Loucy (cell line): ENCODE results near the gene ABHD15.

Source experiments
- H2AFZ ChIP-seq: fragments of 200-600 bp; sonication (generic); 2 replicates; pipeline ENCODE4 v1.6.0; 2016; ENCODE audit warnings: antibody characterized with exemption, mild to moderate bottlenecking, low read length, moderate library complexity
- H3F3A ChIP-seq: fragments of 200-600 bp; 2 replicates; pipeline ENCODE4 v1.6.0; 2016; ENCODE audit warnings: antibody characterized with exemption, low read depth, mild to moderate bottlenecking
- H3K27me3 ChIP-seq: fragments of 200-600 bp; sonication (generic); 2 replicates; pipeline ENCODE4 v1.6.1; 2014; ENCODE audit warnings: low read length, mild to moderate bottlenecking; ENCODE audit not compliant: insufficient read depth, poor library complexity, severe bottlenecking
- H3K36me3 ChIP-seq: fragments of 200-600 bp; sonication (generic); 2 replicates; pipeline ENCODE4 v1.6.1; 2016; ENCODE audit warnings: low read length; ENCODE audit not compliant: insufficient read depth
- H3K4me1 ChIP-seq: fragments of 200-600 bp; sonication (generic); 2 replicates; pipeline ENCODE4 v1.5.1; 2014; ENCODE audit warnings: low read length, mild to moderate bottlenecking; ENCODE audit not compliant: insufficient read depth, poor library complexity, severe bottlenecking
- H3K4me2 ChIP-seq: fragments of 200-600 bp; sonication (generic); 2 replicates; pipeline ENCODE4 v1.6.0; 2014; ENCODE audit warnings: antibody characterized with exemption, low read length, low read depth, mild to moderate bottlenecking; ENCODE audit not compliant: poor library complexity, severe bottlenecking
- H3K4me3 ChIP-seq: fragments of 200-600 bp; sonication (generic); 2 replicates; pipeline ENCODE4 v1.5.1; 2014; ENCODE audit warnings: low read length, mild to moderate bottlenecking, mixed read lengths; ENCODE audit not compliant: poor library complexity, severe bottlenecking
- H3K79me2 ChIP-seq: fragments of 200-600 bp; sonication (generic); 2 replicates; pipeline ENCODE4 v1.6.1; 2014; ENCODE audit warnings: low read length; ENCODE audit not compliant: insufficient read depth
- H3K9ac ChIP-seq: fragments of 200-600 bp; sonication (generic); 2 replicates; pipeline ENCODE4 v1.6.0; 2014; ENCODE audit warnings: mild to moderate bottlenecking, low read depth, low read length, moderate library complexity; ENCODE audit not compliant: poor library complexity, severe bottlenecking
- H3K9me2 ChIP-seq: fragments of 200-600 bp; sonication (generic); replicated peaks from 2 replicates; pipeline ENCODE4 v1.6.1; 2016; ENCODE audit warnings: low read depth, low read length, mixed read lengths
- H3K9me3 ChIP-seq: fragments of 200-600 bp; sonication (generic); 2 replicates; pipeline ENCODE4 v1.6.1; 2014; ENCODE audit warnings: mild to moderate bottlenecking, antibody characterized with exemption, low read length, low read depth; ENCODE audit not compliant: insufficient read depth
- H4K20me1 ChIP-seq: fragments of 200-600 bp; sonication (generic); 2 replicates; pipeline ENCODE4 v1.6.0; 2014; ENCODE audit warnings: antibody characterized with exemption, low read length, mild to moderate bottlenecking; ENCODE audit not compliant: insufficient read depth, poor library complexity, severe bottlenecking
- CTCF ChIP-seq: fragments of 200-600 bp; sonication (generic); conservative IDR thresholded peaks from 2 replicates; pipeline ENCODE4 v1.5.1; 2014; ENCODE audit warnings: mild to moderate bottlenecking, antibody characterized with exemption, low read length
- EZH2phosphoT487 ChIP-seq: fragments of 200-600 bp; IDR thresholded peaks from 2 replicates; pipeline ENCODE4 v1.6.1; 2018; ENCODE audit warnings: antibody characterized with exemption, mild to moderate bottlenecking, moderate library complexity, borderline replicate concordance

The ABHD15 gene

GRCh38 chr17:29612404-29613280, 45.8 kb upstream of the ABHD15 start:
- Histone ChIP-seq H3F3A (no peaks in the 10 kb centered on the region), H3K4me2 (no peak overlapping the region), H3K27me3 (no peaks in the 10 kb centered on the region)

GRCh38 chr17:29612094-29612403, 45.2 kb upstream of the ABHD15 start:
- H3F3A ChIP-seq, result no peaks in the 10 kb centered on the region
- no peak overlapping the region for H3K4me2 ChIP-seq
- no peaks in the 10 kb centered on the region for H3K9me3 ChIP-seq
- H3K27me3 ChIP-seq, result no peaks in the 10 kb centered on the region
- no peaks in the 10 kb centered on the region for H3K4me1 ChIP-seq
- H3K79me2 ChIP-seq, result no peaks in the 10 kb centered on the region
- no peaks in the 10 kb centered on the region for H3K36me3 ChIP-seq
- H3K9me2 ChIP-seq, result no peaks in the 10 kb centered on the region
- no peak overlapping the region for H3K9ac ChIP-seq
- no peak overlapping the region for H3K4me3 ChIP-seq
- no peaks in the 10 kb centered on the region for H4K20me1 ChIP-seq
- no peak overlapping the region for H2AFZ ChIP-seq
- no peak for TF ChIP-seq EZH2phosphoT487
- no peak for TF ChIP-seq CTCF

More at GRCh38 chr17:29612404-29613280, 45.8 kb upstream of the ABHD15 start:
- no peaks in the 10 kb centered on the region for H3K9me3 ChIP-seq
- H3K79me2 ChIP-seq, result no peaks in the 10 kb centered on the region
- H4K20me1 ChIP-seq, result no peaks in the 10 kb centered on the region
- H3K4me1 ChIP-seq, result peaks cover 5% of the 10 kb centered on the region
- no peak overlapping the region for H2AFZ ChIP-seq
- no peak overlapping the region for H3K9ac ChIP-seq
- H3K9me2 ChIP-seq, result no peaks in the 10 kb centered on the region
- no peak overlapping the region for H3K4me3 ChIP-seq
- no peaks in the 10 kb centered on the region for H3K36me3 ChIP-seq
- TF ChIP-seq CTCF (no peak), EZH2phosphoT487 (no peak)

DNA sequence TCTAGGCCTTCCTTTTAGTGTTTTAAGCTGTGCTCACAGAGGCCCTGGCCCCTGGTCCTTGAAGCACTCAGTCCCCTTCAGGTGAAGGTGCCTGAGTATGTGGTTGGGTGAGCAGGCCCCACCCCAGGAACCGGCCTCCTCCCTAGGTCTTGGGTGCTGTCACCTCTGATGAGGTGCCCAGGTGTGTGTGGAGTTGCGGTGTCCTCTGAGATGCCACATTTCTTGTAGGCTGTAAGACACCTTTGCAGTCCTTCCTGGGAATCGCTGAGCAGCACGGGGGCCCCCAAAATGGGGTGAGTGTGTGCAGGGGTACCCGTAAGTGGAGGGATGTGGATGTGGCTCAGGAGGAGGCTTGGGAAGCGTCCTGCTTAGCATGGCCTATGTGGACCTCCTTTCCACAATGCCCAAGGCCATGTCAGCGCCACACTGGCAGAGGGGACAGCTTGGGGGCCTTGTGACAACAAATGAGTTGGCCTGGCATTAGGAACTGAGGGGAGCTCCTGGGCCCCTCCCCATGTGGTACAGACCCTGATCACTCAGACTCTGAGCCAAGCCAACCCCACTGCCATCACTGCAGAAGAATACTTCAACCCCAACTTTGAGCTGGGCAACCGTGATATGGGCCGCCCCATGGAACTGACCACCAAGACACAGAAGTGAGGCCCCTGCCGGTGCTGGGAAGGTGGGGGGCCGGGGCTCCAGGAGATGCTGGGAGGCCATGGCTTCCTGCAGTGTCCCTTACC, 44.7 kb upstream of the ABHD15 start:
- Histone ChIP-seq H3K9ac (no peak overlapping the region), H3F3A (no peaks in the 10 kb centered on the region), H4K20me1 (no peaks in the 10 kb centered on the region), H3K4me3 (no peak overlapping the region), H3K79me2 (no peaks in the 10 kb centered on the region), H3K4me1 (no peaks in the 10 kb centered on the region), H3K9me2 (no peaks in the 10 kb centered on the region), H3K4me2 (no peak overlapping the region), H3K9me3 (no peaks in the 10 kb centered on the region), H3K27me3 (no peaks in the 10 kb centered on the region), H3K36me3 (no peaks in the 10 kb centered on the region), H2AFZ (no peak overlapping the region)
- TF ChIP-seq CTCF (no peak), EZH2phosphoT487 (no peak)
